Fibroblast of lung (primary cell): ENCODE results near the gene LMF1.

ENCODE experiments used
- CTCF ChIP-seq, 2 donors: IDR thresholded peaks in 1 of 2; conservative IDR thresholded peaks in 1 of 2; 1 replicate in 1 of 2; 2 replicates in 1 of 2; pipeline ENCODE4 v1.5.1; 2011 to 2012; ENCODE audit warnings: low read length in 2 of 2, control low read depth in 1 of 2, inconsistent platforms in 1 of 2, low read depth in 1 of 2, mild to moderate bottlenecking in 1 of 2
- EZH2 ChIP-seq: IDR thresholded peaks from 2 replicates; pipeline ENCODE4 v1.5.1; 2012; ENCODE audit warnings: low read length, control low read depth, mild to moderate bottlenecking; ENCODE audit errors: missing control alignments

DNA sequence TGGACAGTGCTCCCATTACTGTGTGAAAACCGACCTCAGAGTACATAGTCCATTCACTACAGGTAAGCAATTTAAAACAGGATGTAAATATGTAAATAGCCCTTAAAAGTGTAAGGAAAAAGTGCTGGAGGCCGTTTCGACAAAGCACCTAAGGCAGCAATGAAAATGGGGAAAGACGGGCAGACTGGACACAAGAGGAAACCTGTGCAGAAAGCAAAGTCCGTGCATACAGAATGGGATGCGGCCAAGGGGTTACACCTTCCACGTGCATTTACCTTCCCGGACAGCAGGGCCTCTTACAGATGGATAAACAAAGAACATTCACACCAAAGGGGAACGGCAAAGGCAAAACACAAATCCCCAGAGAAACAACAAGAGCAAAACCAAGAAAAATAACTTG is 32.0 kb downstream of the LMF1 start:
- TF ChIP-seq CTCF (conservative IDR thresholded peaks at IDR 0.05 in 1 of 2, IDR thresholded peaks at IDR 0.05 in 1 of 2; ENCODE audit: low read depth in 1 of 2, low read length in 2 of 2) (no peak), EZH2 (no peak)
